ENCODE results near the gene MSANTD3. TPM values are rescaled to one million over a fixed set of nuclear protein-coding genes. Genes with fewer than 3 reads are reported as not detected.

Gene MSANTD3
- total RNA-seq, 1 donor from 2014 or later: 26.4 TPM

GRCh38 chr9:100465274-100465673 is 38.3 kb downstream of the MSANTD3 start:
- no peak overlapping the region for H3K27ac Mint-ChIP-seq
- no peaks in the 10 kb centered on the region for H3K9me3 Mint-ChIP-seq
- H3K36me3 Mint-ChIP-seq: no peaks in the 10 kb centered on the region
- no peaks in the 10 kb centered on the region for H3K27me3 Mint-ChIP-seq
- DNase-seq (ENCODE audit: extremely low spot score, unreplicated experiment): no peak
- TF ChIP-seq CTCF (conservative IDR thresholded peaks at IDR 0.05): no peak
- no peak overlapping the region for H3K4me3 Mint-ChIP-seq
- H3K4me1 Mint-ChIP-seq (ENCODE audit: unreplicated experiment): peaks cover 10% of the 10 kb centered on the region

- no peak overlapping the region for H3K4me3 Mint-ChIP-seq
- H3K27ac Mint-ChIP-seq: no peak overlapping the region
- H3K36me3 Mint-ChIP-seq: no peaks in the 10 kb centered on the region
- DNase-seq (ENCODE audit: extremely low spot score, unreplicated experiment): no peak
- H3K4me1 Mint-ChIP-seq (ENCODE audit: unreplicated experiment): peaks cover 10% of the 10 kb centered on the region
- no peaks in the 10 kb centered on the region for H3K27me3 Mint-ChIP-seq
- no peak for TF ChIP-seq CTCF (conservative IDR thresholded peaks at IDR 0.05)
- H3K9me3 Mint-ChIP-seq: no peaks in the 10 kb centered on the region
These were observed 38.8 kb downstream of the MSANTD3 start for GRCh38 chr9:100465761-100466160.

GRCh38 chr9:100466171-100466828 is 39.4 kb downstream of the MSANTD3 start:
- Mint-ChIP-seq H3K9me3 (no peaks in the 10 kb centered on the region), H3K27ac (no peak overlapping the region), H3K4me3 (no peak overlapping the region), H3K27me3 (no peaks in the 10 kb centered on the region), H3K36me3 (no peaks in the 10 kb centered on the region), H3K4me1 (ENCODE audit: unreplicated experiment) (peaks cover 10% of the 10 kb centered on the region)
- no peak for DNase-seq (ENCODE audit: extremely low spot score, unreplicated experiment)
- no peak for TF ChIP-seq CTCF (conservative IDR thresholded peaks at IDR 0.05)

- Mint-ChIP-seq H3K27ac (no peak overlapping the region), H3K9me3 (no peaks in the 10 kb centered on the region), H3K36me3 (no peaks in the 10 kb centered on the region), H3K27me3 (no peaks in the 10 kb centered on the region), H3K4me1 (ENCODE audit: unreplicated experiment) (peaks cover 10% of the 10 kb centered on the region), H3K4me3 (no peak overlapping the region)
- TF ChIP-seq CTCF (conservative IDR thresholded peaks at IDR 0.05): no peak
- DNase-seq (ENCODE audit: extremely low spot score, unreplicated experiment): no peak
These were observed 39.9 kb downstream of the MSANTD3 start for GRCh38 chr9:100466829-100467221.

- no peak overlapping the region for H3K27ac Mint-ChIP-seq
- H3K27me3 Mint-ChIP-seq: no peaks in the 10 kb centered on the region
- H3K36me3 Mint-ChIP-seq: no peaks in the 10 kb centered on the region
- TF ChIP-seq CTCF (conservative IDR thresholded peaks at IDR 0.05): no peak
- no peak overlapping the region for H3K4me3 Mint-ChIP-seq
- peaks cover 10% of the 10 kb centered on the region for H3K4me1 Mint-ChIP-seq (ENCODE audit: unreplicated experiment)
- H3K9me3 Mint-ChIP-seq: no peaks in the 10 kb centered on the region
- DNase-seq (ENCODE audit: extremely low spot score, unreplicated experiment): no peak
These were observed 41.1 kb downstream of the MSANTD3 start for GRCh38 chr9:100468041-100468440.

All from type B pancreatic cell (in vitro differentiated cells).